DMS79 treated with DMSO at 0.1 percent for 48 hours (cell line): ENCODE results near the gene HINT3.
"Not testable (repeated sequence)": the region's sequence is repeated elsewhere in the genome, so short reads cannot be mapped to it uniquely, and the experiment has no call there.

Source experiments
- DNase-seq: peaks from one replicate; lab custom pipeline; 2025; lab: John Stamatoyannopoulos, UW

Gene HINT3

DNA sequence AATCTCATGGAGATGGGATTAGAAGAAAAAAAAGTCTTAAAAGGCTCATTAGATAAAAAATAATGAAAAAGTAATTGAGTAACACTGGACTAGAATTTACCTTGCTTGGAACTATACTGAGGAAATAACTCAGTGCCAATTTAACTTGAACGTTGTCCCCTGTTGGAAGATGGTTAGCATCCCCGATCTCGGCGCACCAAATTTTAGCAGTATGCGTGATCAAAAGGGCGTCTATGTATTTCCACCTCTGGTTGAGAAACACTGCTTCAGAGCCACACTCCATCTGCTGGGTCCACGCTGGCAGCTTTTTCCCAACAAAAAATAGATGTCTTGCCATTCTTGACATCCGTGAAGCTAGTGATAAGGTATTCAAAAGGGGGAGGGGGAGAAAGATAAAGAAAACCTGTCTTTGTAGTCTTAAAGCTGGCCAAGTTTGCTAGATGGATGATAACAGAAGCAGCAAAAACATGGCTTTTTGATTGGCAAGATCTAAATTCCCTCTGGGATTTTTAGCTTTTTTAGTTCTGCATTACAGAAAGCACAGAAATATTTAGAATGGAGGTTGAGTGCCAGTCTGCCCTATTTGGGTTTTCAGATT is 6.4 kb downstream of the HINT3 start:
- no peak for DNase-seq

DNA sequence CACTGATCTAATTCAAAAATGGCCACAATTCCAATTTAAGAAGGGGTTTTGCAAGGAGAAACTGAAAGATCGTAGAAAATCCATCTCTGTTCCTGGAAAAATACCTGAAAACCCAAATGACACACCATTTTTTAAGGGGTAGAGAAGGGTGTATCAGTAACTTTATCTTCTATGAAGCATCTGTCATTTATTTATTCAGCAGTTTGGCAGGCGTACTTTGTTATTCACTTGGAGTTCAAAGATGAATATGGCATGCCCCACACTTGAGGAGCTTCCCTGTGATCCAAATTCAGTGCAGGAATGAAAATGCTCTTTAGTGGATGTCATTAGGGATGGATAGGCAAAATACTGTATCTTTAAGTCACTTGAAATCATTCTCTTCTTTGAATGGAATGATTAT is 7.2 kb downstream of the HINT3 start:
- DNase-seq = no peak

DNA sequence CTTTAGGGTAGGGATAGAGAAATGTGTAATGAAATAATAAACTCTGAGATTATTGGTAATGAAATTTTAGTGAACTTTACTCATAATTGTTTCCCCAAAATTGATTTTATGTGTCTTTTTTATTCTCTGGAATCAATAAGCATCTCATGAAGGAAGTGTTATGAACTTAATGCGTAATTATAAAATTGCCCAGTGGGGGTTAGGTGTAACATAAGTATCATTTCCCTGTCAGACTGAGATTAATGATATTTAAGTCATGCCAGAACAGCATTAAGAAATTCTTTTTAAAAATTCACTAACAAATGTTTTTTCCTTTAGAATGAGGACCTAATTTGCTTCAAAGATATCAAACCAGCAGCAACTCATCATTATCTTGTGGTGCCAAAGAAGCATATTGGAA is 10.0 kb downstream of the HINT3 start:
- DNase-seq = no peak

DNA sequence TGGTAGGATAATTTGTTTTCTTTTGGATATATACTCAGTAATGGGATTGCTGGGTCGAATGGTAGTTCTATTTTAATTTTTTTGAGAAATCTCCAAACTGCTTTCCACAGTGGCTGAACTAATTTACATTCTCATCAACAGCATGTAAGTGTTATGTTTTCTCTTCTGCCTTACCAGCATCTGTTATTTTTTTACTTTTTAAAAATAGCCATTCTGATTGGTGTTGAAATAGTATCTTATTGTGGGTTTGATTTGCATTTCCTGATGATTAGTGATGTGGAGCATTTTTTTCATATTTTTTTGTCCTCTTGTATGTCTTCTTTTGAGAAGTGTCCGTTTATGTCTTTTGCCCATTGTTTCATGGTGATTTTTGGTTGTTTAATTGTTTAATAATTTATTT is 11.9 kb downstream of the HINT3 start:
- DNase-seq = no peak

DNA sequence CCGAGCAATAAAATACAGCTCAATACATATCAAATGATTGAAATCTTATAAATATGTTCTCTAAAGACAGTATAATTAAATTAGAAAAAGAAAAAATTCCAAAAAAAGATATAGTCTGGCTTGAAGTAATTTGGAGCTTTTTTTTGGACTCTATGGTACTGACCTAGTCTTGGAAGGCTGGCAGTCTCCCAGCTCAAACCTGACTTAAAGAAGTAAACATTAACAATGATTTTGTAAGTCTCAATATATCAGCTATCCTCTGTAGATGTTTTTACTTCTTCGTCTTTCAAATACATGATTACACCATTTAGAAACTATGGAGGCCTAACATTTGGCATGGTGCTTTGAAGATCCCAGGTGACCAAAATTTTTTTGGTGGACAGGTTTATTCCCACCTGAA is 14.2 kb downstream of the HINT3 start:
- DNase-seq = no peak

DNA sequence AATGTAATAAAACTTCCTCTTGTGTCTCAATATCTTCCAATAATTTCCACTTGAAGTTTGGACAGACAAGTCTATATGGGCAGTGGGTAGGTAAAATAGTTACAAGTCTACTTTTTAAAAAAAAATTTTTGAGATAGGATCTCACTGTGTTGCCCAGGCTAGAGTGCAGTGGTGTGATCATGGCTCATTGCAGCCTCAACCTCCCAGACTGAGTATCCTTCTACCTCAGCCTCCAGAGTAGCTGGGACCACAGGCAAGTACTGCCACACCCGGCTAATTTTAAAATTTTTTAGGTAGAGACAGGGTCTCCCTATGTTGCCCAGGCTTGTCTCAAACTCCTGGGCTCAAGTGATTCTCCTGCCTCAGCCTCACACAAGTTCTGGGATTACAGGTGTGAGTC is 15.9 kb downstream of the HINT3 start:
- not testable (repeated sequence) for DNase-seq

DNA sequence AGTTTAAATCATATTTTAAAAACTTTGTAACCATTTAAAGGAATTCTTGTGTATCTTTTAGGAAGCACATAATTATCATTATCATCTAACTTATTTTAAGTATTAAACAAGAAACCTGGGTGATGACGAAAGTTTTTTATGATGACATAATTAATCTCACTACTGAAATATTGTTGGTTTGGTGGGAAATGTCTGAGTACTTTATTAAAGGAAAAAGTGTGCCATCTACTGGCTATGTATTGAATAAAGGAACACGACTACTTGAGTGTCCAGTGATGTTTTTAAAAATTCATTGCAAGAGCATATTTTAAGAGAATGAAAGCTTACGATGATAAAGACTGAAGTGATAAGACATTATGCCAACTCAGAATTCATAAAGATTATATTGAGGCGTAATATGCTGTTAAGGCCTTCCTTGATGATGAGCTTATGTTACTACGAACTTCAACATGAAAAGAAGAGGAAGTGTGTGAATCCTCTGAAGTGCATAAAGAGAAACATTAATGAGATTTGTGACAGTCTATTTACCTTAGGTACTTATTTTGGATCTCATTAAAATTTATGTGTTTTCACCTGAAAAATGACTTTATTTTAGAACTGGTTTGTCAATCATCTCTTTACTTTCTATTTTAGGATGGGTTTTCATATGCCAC is 17.8 kb downstream of the HINT3 start:
- peak; percentile 52 for DNase-seq

DNA sequence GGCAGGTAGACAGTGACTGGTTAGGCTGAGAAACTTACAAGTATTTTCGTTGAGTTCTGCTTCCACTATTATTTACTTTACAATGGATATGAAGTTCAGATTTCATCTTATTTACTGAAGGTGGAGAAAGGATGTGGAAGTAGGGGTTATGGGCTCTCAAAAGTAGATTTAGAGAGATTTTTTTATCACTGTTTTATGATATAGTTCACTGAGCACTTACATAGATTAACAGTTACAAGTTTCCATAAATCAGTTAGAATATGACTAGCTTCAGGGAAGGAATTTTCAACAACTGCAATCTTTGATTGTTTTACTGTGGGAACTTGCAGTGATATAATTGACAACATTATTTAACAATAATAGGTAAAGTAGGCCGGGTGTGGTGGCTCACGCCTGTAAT is 22.5 kb downstream of the HINT3 start:
- DNase-seq = no peak

DNA sequence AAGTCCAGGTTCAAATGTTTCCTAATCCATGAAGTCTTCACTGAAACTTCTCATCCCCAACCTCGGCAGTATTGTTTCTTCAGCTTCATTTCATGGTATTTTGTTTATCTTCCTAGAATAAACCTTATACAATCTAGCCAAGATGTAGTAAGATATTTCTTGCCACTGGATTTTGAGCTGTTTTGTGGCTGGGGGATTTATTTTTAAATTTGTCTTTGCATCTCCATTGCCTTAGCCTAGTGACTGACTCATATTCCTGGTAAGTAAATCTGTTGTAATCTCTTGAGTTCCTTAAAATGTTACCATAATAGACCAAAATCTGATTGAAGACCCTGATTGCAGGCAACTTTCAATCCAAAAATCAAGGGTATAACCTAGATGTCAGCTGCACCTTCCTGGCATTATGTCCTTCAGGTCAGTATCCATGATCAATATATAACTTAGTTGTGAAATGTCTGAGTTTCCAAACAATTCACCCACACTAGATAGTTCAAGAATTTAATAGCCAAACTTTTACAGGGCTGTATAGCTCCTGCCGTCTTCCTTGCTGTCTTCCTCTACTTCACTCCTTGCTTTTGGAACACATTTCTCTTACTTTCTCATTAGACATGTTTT is 25.1 kb downstream of the HINT3 start:
- no peak for DNase-seq

DNA sequence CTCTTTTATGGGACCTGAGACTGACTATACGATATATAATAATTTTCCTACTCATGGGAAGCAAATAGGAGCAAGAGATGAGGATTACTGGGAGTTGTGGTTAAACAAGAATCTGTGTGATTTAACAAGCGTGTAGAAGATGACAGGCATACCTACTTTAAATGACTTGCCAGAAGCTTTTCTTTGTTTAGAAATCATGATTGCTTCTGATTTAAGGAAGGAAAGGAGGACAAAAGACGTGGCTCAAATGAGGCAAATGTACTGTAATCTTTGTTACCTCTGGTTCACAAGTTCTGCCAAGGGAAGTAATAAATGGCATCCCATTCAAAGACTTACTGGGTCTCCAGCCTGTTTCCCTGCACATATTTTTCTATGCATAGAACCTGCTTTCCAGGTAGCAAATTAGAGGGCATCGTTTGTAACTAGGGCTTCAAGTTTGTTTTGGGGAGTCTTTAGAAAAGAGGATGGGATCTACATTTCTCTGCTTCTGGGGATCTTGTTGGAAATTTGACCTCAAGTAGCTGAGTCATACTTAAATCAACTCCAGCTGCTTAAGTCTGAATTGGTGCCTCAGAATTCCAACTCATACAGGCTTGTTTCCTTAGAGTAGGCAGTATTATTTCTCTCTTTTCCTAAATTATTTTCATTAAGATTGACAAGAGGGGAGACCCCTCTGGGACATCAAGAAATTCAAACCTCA is 26.8 kb downstream of the HINT3 start:
- no peak for DNase-seq

DNA sequence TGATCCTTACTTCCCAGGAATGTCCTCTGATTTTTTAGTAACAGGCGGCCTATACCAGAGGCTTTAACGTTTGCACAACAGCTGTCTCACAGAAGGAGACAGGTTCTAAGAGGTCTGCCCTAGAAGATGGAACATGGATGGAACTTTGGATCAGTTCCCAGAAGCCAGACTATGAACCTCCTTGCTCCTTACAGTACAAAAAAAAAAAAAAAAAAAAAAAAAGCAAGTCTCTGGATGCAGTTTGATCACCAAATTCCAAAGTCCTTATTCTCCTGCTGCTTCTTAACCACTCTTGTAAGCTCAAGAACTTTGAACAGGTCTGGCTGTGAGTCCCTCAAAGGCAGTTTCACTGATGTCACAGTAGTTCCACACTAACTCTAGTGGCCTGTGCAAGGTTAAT is 27.7 kb downstream of the HINT3 start:
- DNase-seq = no peak

DNA sequence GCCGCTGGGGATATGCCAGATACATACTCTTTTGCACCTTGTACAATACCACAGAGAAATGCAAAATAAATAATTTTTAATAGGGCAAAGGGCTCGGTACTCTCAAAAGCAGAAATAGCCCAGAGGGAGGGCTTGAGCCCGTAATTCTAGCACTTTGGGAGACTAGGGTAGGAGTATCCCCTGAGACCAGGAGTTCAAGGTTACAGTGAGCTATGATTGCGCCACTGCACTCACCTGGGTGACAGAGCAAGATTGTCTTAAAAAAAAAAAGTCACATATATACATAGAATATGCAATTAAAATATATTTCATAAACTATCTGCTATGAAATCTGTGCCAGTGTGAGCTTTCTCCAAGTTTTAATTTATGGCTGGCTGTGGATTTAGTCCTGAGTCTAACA is 29.0 kb downstream of the HINT3 start:
- no peak for DNase-seq

DNA sequence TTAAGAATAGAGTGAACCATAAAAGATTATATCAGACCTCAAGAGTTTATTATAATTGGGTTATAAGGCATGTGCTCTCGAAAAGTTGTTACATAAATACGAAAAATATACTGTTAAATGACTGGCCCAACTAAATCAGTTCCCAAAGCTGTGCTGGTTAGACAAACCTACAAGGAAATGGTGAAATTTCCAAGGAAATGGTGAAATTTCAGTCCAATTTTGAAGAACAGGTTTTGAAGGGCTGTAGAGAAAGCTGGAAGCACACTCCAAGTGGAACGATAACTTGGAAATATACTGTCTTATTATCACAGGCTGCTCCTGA is 29.4 kb downstream of the HINT3 start:
- no peak for DNase-seq

DNA sequence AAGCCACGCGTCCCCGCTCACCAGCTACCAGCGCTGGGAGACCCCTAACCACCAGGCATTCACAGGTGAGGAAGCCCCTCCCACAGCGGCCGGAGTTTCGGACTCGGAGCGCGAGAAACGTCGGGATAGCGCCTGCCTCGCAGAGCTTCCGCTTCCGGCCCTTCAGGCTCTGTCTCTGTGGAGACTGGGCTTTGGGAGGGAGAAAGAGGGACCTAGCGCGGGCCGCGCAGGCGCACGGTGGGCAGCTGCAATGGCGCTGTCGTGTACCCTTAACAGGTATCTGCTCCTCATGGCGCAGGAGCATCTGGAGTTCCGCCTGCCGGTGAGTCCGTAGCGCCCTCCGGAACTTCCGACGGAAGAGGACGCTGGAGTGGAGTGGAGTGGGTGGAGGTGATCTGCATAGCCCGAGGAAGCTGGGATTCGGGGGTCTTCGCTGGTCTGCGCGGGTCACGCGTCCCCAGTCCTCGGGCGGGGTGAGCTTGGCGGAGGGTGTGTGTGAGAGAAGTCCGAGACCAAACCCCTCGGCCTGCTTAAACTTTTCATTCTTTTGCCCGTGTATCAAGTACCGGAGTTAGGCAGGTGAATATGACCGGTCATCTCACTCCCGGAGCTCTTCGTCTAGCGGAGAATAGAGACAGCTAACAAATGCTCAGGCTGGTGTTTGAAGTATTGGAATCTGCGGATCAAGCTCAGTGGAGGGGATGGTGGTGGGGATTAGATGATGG is 29.9 kb downstream of the HINT3 start, which contains the start of gene TRMT11:
TRMT11 (plus strand) TSS at position 240 of the 725 bp plus-strand sequence; CDS start at position 251, 11 bp downstream.
- peak; percentile 94 for DNase-seq

DNA sequence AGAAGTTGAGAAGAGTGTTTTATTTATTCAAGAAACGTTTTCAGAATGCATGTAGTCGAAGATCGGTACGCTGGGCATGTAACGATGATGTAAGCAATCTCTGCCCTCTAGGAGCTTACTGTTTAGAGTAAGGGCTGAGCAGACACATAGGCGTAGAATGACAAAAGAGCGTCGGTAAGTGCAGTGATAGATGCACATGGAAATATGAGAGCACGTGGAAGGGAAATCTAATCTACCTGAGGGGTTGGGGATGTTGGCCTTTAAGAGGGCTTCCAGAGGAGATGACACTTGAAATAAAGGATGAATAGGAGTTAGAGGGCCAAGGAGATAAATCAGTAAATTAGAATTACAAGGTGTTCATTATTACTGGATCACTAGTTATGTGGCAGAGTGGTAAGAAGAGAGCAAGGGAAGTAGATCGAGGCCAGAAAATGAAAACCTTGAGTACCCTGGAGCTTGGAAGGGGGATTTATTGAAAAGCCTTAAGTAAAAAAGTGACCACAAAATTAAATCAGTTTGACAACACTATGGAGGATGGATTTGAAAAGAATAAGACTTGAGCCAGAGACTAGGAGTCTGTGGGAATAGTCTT is 30.6 kb downstream of the HINT3 start:
- peak; percentile 58 for DNase-seq

DNA sequence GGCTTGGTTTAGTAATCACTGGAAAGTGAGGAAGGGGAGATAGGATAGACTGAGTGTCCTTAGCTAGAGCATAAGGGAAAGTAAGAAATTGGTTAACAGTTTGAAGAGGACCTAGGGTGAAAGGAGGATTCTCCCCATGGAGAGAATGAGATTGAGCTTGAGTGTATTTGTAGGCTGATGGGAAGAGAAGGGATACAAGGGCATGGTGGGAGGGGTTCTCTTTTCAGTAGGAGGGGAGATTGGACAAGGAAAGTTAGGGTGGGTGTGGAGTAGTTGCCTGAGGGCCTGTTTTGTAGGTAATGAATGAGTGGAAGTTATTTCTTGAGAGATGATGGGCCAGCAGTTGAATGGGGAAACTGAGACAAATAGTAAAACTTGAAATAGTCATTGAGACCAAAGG is 31.7 kb downstream of the HINT3 start:
- no peak for DNase-seq

DNA sequence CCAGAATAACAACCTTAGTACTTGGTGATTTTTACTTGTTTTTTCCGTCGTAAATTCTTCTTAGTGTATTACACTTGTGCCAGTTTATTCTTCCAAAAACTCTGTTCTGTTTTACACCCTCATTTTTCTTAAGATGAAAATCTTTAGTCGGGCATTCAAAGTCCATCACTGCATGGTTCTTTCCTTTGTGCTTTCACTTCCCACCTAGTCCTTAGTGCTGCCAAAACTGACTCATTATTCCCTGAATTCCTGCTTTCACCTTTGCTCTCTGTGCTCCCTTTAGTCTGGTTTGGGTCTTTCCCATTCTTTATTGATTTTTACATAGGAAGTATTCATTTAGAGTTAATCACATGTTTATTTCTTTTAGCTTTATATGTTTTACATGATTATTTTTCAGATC is 33.1 kb downstream of the HINT3 start:
- DNase-seq = no peak

DNA sequence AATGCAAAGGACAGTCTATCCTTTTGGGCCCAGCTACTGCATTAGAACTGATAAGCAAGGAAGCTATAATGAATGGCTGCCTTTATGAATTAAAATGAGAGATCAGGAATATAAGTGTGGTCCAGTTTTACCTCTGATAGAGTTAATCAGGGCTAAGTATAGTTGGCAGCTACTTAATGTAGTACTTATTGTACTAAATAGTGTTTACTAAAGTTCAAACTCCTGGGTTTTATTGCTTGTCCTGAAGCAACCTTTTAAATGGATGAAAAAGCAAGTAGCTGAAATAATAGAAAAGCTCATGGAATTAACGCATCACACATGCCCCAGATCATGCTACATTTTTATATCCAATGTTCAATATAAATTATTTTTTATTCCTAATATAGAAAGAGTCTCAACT is 35.1 kb downstream of the HINT3 start:
- DNase-seq = no peak

DNA sequence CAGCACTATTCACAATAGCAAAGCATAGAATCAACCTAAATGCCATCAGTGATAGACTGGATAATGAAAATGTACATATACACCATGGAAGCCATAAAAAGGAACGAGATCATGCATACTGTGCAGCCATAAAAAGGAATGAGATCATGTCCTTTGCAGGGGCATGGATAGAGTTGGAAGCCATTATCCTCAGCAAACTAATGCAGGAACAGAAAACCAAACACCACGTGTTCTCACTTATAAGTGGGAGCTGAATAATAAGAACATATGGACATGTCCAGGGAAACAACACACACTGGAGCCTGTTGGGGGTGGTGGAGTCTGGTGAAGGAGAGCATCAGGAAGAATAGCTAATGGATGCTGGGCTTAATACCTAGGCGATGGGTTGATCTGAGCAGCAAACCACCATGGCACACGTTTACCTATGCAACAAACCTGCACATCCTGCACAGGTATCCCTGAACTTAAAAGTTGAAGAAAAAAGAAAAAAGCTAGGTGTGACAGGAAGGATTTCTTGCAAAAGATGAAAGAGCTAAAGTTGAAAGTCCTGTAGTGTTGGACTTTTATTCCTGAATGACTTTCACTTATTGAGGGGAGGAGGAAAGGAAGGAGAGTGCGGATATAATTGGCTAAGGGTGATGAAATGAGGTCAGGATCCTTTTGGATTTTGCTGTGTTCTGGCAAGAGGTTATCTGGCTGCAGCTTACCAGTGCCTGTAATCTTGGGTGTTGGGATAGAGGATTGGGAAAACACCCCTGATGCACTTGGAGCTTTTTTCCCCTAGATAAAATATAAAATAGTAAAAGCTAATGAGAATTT is 38.3 kb downstream of the HINT3 start:
- DNase-seq = no peak

DNA sequence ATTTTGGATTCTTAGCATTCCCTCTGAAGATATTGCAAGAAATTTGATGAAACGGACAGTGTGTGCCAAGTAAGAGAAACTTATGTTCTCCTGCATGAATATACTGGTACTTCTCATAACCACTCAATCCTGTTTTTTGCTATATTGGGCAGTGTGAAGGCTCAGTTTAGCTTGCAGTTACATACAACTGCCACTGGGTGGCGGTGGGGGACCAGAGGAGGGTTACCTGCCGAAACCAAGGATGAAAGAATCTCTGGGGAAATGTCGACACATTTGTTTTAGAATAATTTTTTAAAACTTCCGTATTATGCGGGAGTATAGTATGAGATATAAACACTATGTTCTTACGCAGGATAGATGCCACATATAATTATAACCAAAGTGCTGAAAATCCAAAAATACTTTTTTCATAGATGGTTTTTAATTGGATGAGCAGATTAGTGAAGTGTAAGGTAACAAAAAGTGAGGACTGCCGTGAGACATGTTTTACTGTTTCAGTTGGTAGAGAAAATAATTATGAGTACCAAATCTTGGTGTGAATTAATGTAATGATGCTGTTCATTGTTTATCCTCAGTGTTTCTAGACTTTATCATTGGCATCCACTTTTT is 39.5 kb downstream of the HINT3 start:
- DNase-seq = peak; percentile 59
